MM.1S (cell line): ENCODE data around the gene GSE1.

ENCODE experiments used
- DNase-seq: peaks from one replicate; pipeline ENCODE4 v3.0.0-alpha.2; 2015
- H2AFZ ChIP-seq: fragments of 300-600 bp; sonication (generic); 2 replicates; pipeline ENCODE4 v1.6.0; 2016; ENCODE audit warnings: antibody characterized with exemption, low read length
- H3F3A ChIP-seq: fragments of 300-600 bp; sonication (generic); 2 replicates; pipeline ENCODE4 v1.6.1; 2016; ENCODE audit warnings: mild to moderate bottlenecking, antibody characterized with exemption, low read length, moderate library complexity, mixed read lengths; ENCODE audit not compliant: insufficient read depth
- H3K27ac ChIP-seq: fragments of 300-600 bp; sonication (generic); 2 replicates; pipeline ENCODE4 v1.5.1; 2016; ENCODE audit warnings: mild to moderate bottlenecking, low read length
- H3K27me3 ChIP-seq: fragments of 300-600 bp; sonication (generic); replicated peaks from 2 replicates; pipeline ENCODE4 v1.6.0; 2016; ENCODE audit warnings: low read length; ENCODE audit not compliant: insufficient read depth
- H3K36me3 ChIP-seq: fragments of 300-600 bp; sonication (generic); replicated peaks from 2 replicates; pipeline ENCODE4 v1.6.1; 2016; ENCODE audit warnings: mild to moderate bottlenecking, low read length, mixed read lengths; ENCODE audit not compliant: insufficient read depth
- H3K4me1 ChIP-seq: fragments of 300-600 bp; sonication (generic); 2 replicates; pipeline ENCODE4 v1.6.1; 2016; ENCODE audit warnings: low read length, mixed read lengths
- H3K4me2 ChIP-seq: fragments of 300-600 bp; sonication (generic); 2 replicates; pipeline ENCODE4 v1.6.0; 2016; ENCODE audit warnings: low read depth, low read length
- H3K4me3 ChIP-seq: fragments of 300-600 bp; sonication (generic); 2 replicates; pipeline ENCODE4 v1.5.1; 2016; ENCODE audit warnings: low read length, mixed read lengths
- H3K79me2 ChIP-seq: fragments of 300-600 bp; sonication (generic); 2 replicates; pipeline ENCODE4 v1.6.1; 2016; ENCODE audit warnings: mixed run types, low read length, mixed read lengths
- H3K9ac ChIP-seq: fragments of 300-600 bp; sonication (generic); 2 replicates; pipeline ENCODE4 v1.6.1; 2016; ENCODE audit warnings: low read length, mixed read lengths
- H3K9me2 ChIP-seq: fragments of 300-600 bp; sonication (generic); replicated peaks from 2 replicates; pipeline ENCODE4 v1.6.1; 2016; ENCODE audit warnings: mild to moderate bottlenecking, low read length, mixed read lengths; ENCODE audit not compliant: insufficient read depth
- H3K9me3 ChIP-seq: fragments of 300-600 bp; sonication (generic); replicated peaks from 2 replicates; pipeline ENCODE4 v1.6.1; 2016; ENCODE audit warnings: mild to moderate bottlenecking, low read length, mixed read lengths; ENCODE audit not compliant: insufficient read depth
- H4K20me1 ChIP-seq: fragments of 300-600 bp; sonication (generic); 2 replicates; pipeline ENCODE4 v1.6.1; 2016; ENCODE audit warnings: mild to moderate bottlenecking, low read length, moderate library complexity, mixed read lengths; ENCODE audit not compliant: insufficient read depth
- CTCF ChIP-seq: fragments of 300-600 bp; sonication (generic); IDR thresholded peaks from 2 replicates; pipeline ENCODE4 v1.5.1; 2016; ENCODE audit warnings: antibody characterized with exemption, low read length, mixed read lengths
- EZH2 ChIP-seq: fragments of 300-600 bp; sonication (generic); optimal IDR thresholded peaks from 2 replicates; pipeline ENCODE3; 2017; ENCODE audit warnings: low read depth, mild to moderate bottlenecking, antibody characterized with exemption, low read length, mixed read lengths
- EZH2phosphoT487 ChIP-seq: fragments of 300-600 bp; sonication (generic); IDR thresholded peaks from 2 replicates; pipeline ENCODE4 v1.6.1; 2018; ENCODE audit warnings: antibody characterized with exemption, low read length

Gene GSE1

GRCh38 chr16:85573045-85573695, 40.0 kb upstream of the GSE1 start:
- no peak overlapping the region for H3K4me2 ChIP-seq

GRCh38 chr16:85573696-85574641, 39.2 kb upstream of the GSE1 start:
- no peaks in the 10 kb centered on the region for H3K36me3 ChIP-seq
- no peaks in the 10 kb centered on the region for H3K9me2 ChIP-seq
- peaks cover 28% of the 10 kb centered on the region for H3K4me1 ChIP-seq
- no peaks in the 10 kb centered on the region for H4K20me1 ChIP-seq
- peaks cover 86% of the 10 kb centered on the region for H3K79me2 ChIP-seq
- no peak overlapping the region for H2AFZ ChIP-seq
- no peak overlapping the region for H3K4me2 ChIP-seq
- no peak for TF ChIP-seq EZH2phosphoT487
- no peak for TF ChIP-seq EZH2
- no peak overlapping the region for H3K4me3 ChIP-seq
- no peak overlapping the region for H3K27ac ChIP-seq
- DNase-seq, result no peak
- H3F3A ChIP-seq, result peaks cover 19% of the 10 kb centered on the region
- no peaks in the 10 kb centered on the region for H3K9me3 ChIP-seq
- no peaks in the 10 kb centered on the region for H3K27me3 ChIP-seq
- no peak overlapping the region for H3K9ac ChIP-seq

More at GRCh38 chr16:85573045-85573695, 40.0 kb upstream of the GSE1 start:
- no peak overlapping the region for H3K4me3 ChIP-seq
- H3K27ac ChIP-seq, result no peak overlapping the region
- H2AFZ ChIP-seq, result no peak overlapping the region
- H3K9me3 ChIP-seq, result no peaks in the 10 kb centered on the region
- no peak for TF ChIP-seq CTCF
- H3K79me2 ChIP-seq, result peaks cover 86% of the 10 kb centered on the region
- no peaks in the 10 kb centered on the region for H3K9me2 ChIP-seq
- H3K9ac ChIP-seq, result no peak overlapping the region
- peaks cover 28% of the 10 kb centered on the region for H3K4me1 ChIP-seq
- no peak for DNase-seq
- no peaks in the 10 kb centered on the region for H4K20me1 ChIP-seq
- no peaks in the 10 kb centered on the region for H3K27me3 ChIP-seq
- no peaks in the 10 kb centered on the region for H3K36me3 ChIP-seq
- H3F3A ChIP-seq, result peaks cover 19% of the 10 kb centered on the region

- Histone ChIP-seq H2AFZ (no peak overlapping the region), H3K9ac (no peak overlapping the region), H3K27me3 (no peaks in the 10 kb centered on the region), H4K20me1 (no peaks in the 10 kb centered on the region), H3K27ac (no peak overlapping the region), H3K9me2 (no peaks in the 10 kb centered on the region), H3F3A (peaks cover 18% of the 10 kb centered on the region), H3K4me2 (no peak overlapping the region), H3K79me2 (peaks cover 90% of the 10 kb centered on the region), H3K4me1 (peaks cover 23% of the 10 kb centered on the region), H3K36me3 (no peaks in the 10 kb centered on the region), H3K4me3 (no peak overlapping the region), H3K9me3 (no peaks in the 10 kb centered on the region)
- no peak for DNase-seq
- TF ChIP-seq EZH2, result no peak
- no peak for TF ChIP-seq EZH2phosphoT487
- no peak for TF ChIP-seq CTCF
These were observed 38.2 kb upstream of the GSE1 start for GRCh38 chr16:85574672-85575475.
